CD14-positive monocyte (primary cell): ENCODE results near the gene KAT2B. TPM values are rescaled to one million over a fixed set of nuclear protein-coding genes. Genes with fewer than 3 reads are reported as not detected.

ENCODE experiments used
- DNase-seq, 3 donors: peaks; one replicate each; pipeline ENCODE4 v3.0.0-alpha.2; 2011 to 2022
- H2AFZ ChIP-seq: 2 replicates; pipeline ENCODE4 v1.6.0; 2012; ENCODE audit warnings: mild to moderate bottlenecking, low read depth, low read length, inconsistent platforms; ENCODE audit not compliant: insufficient read depth, poor library complexity, severe bottlenecking
- H3K27ac ChIP-seq, 2 donors: 1 replicate in 1 of 2; 2 replicates in 1 of 2; pipeline ENCODE4 v1.5.1; 2012 to 2013; ENCODE audit warnings: low read length in 2 of 2, control low read depth in 1 of 2, inconsistent platforms in 1 of 2, low read depth in 1 of 2, mild to moderate bottlenecking in 1 of 2
- H3K27me3 ChIP-seq, 2 donors: one replicate each; pipeline versions ENCODE4 v1.6.0 to v1.6.1; 2011 to 2013; ENCODE audit warnings: low read length in 2 of 2; ENCODE audit not compliant: control insufficient read depth in 2 of 2, insufficient read depth in 2 of 2
- H3K36me3 ChIP-seq, 2 donors: replicated peaks in 1 of 2; 1 replicate in 1 of 2; 2 replicates in 1 of 2; pipeline versions ENCODE4 v1.5.1 to v1.6.1; 2012 to 2013; ENCODE audit warnings: low read length in 2 of 2, control low read depth in 1 of 2, inconsistent platforms in 1 of 2, mild to moderate bottlenecking in 1 of 2; ENCODE audit not compliant: insufficient read depth in 2 of 2, control insufficient read depth in 1 of 2
- H3K4me1 ChIP-seq, 2 donors: 1 replicate in 1 of 2; 2 replicates in 1 of 2; pipeline versions ENCODE4 v1.5.1 to v1.6.1; 2012 to 2013; ENCODE audit warnings: low read length in 2 of 2, control low read depth in 1 of 2, inconsistent platforms in 1 of 2, mild to moderate bottlenecking in 1 of 2, moderate library complexity in 1 of 2; ENCODE audit not compliant: insufficient read depth in 2 of 2, control insufficient read depth in 1 of 2
- H3K4me2 ChIP-seq: replicated peaks from 2 replicates; pipeline ENCODE3; 2012; ENCODE audit warnings: low read length, moderate library complexity, mild to moderate bottlenecking; ENCODE audit not compliant: poor library complexity, severe bottlenecking; ENCODE audit errors: extremely low read depth
- H3K4me3 ChIP-seq, 3 experiments: fragments of 200-600 bp in 1 of 3; sonication (generic) in 1 of 3; replicated peaks in 1 of 3; 1 replicate in 2 of 3; 2 replicates in 1 of 3; pipeline ENCODE4 v1.5.1; 2011 to 2013; ENCODE audit warnings: low read length in 3 of 3, mild to moderate bottlenecking in 3 of 3, control low read depth in 2 of 3, low read depth in 2 of 3, inconsistent platforms in 1 of 3, moderate library complexity in 1 of 3
- H3K79me2 ChIP-seq: 2 replicates; pipeline ENCODE4 v1.6.0; 2012; ENCODE audit warnings: mild to moderate bottlenecking, control low read depth, inconsistent platforms, low read length, moderate library complexity; ENCODE audit not compliant: insufficient read depth
- H3K9ac ChIP-seq: 2 replicates; pipeline ENCODE4 v1.6.0; 2017; ENCODE audit warnings: low read length, mild to moderate bottlenecking; ENCODE audit not compliant: insufficient read depth, poor library complexity, severe bottlenecking
- H3K9me3 ChIP-seq, 2 donors: replicated peaks in 1 of 2; 1 replicate in 1 of 2; 2 replicates in 1 of 2; pipeline versions ENCODE4 v1.5.1 to v1.6.1; 2012 to 2013; ENCODE audit warnings: low read length in 2 of 2, control low read depth in 1 of 2; ENCODE audit not compliant: control insufficient read depth in 1 of 2, insufficient read depth in 1 of 2
- H4K20me1 ChIP-seq: 2 replicates; pipeline ENCODE4 v1.6.0; 2012; ENCODE audit warnings: mild to moderate bottlenecking, low read length, control low read depth, moderate library complexity; ENCODE audit not compliant: insufficient read depth
- H3K27ac Mint-ChIP-seq, 7 donors: one replicate each; pipeline ENCODE4 v1.8.0; 2020; ENCODE audit warnings: mild to moderate bottlenecking in 7 of 7, mixed read lengths in 7 of 7, moderate library complexity in 6 of 7, inconsistent platforms in 2 of 7
- H3K27me3 Mint-ChIP-seq, 3 donors: one replicate each; pipeline ENCODE4 v1.8.0; 2021 to 2022; ENCODE audit warnings: low read depth in 3 of 3, mild to moderate bottlenecking in 3 of 3, mixed read lengths in 3 of 3, moderate library complexity in 3 of 3, inconsistent platforms in 1 of 3
- H3K36me3 Mint-ChIP-seq, 2 donors: one replicate each; pipeline ENCODE4 v1.8.0; 2020; ENCODE audit warnings: mixed read lengths in 2 of 2, inconsistent platforms in 1 of 2, mild to moderate bottlenecking in 1 of 2
- H3K4me1 Mint-ChIP-seq: one replicate; pipeline ENCODE4 v1.8.0; 2020; ENCODE audit warnings: mild to moderate bottlenecking, mixed read lengths
- H3K4me3 Mint-ChIP-seq, 2 donors: one replicate each; pipeline ENCODE4 v1.8.0; 2020; ENCODE audit warnings: mild to moderate bottlenecking in 2 of 2, mixed read lengths in 2 of 2, moderate library complexity in 1 of 2
- H3K9me3 Mint-ChIP-seq, 7 donors: one replicate each; pipeline ENCODE4 v1.8.0; 2020 to 2022; ENCODE audit warnings: mixed read lengths in 7 of 7, mild to moderate bottlenecking in 6 of 7, moderate library complexity in 6 of 7, inconsistent platforms in 2 of 7
- CTCF ChIP-seq: fragments of 200-600 bp; IDR thresholded peaks from one replicate; pipeline ENCODE4 v1.8.0; 2022; ENCODE audit warnings: antibody characterized with exemption, mild to moderate bottlenecking
- WGBS: methylation state at CpG from one replicate; pipeline ENCODE4 v1.1.5; 2013; ENCODE audit warnings: missing lambda C conversion rate; ENCODE audit not compliant: insufficient coverage; 5-methylcytosine and 5-hydroxymethylcytosine counted together
- intact Hi-C, 2 donors: fragments of 100-400 bp; cut with micrococcal nuclease; formaldehyde crosslinking; loops; one replicate each; pipeline versions ENCODE4 v1.15.0 to v1.15.1; 2023
- polyA plus RNA-seq, 3 donors: library from polyadenylated mRNA; depleted of rRNA in 1 of 3; unstranded in 2 of 3; stranded (reverse) in 1 of 3; fragments of 300-500 nt in 2 of 3; fragments of >200 nt in 1 of 3; fragmentation: Illumina TruSeq in 2 of 3; gene quantifications; 1 replicate in 2 of 3; 2 replicates in 1 of 3; pipeline ENCODE4 v1.2.3, GENCODE V29; 2012 to 2021
- small RNA-seq: library from RNA; depleted of rRNA; stranded (forward); fragments of <200 nt; gene quantifications from one replicate; pipeline ENCODE3, GENCODE V24; 2012; ENCODE audit warnings: low read depth; ENCODE audit not compliant: insufficient read length

KAT2B gene
- polyA plus RNA-seq, 3 donors = 2.7 to 14.6 (median 3.5) TPM

- intact Hi-C loops = no loop called here
- Mint-ChIP-seq H3K4me3 (no peak overlapping the region), H3K36me3 (no peaks in the 10 kb centered on the region), H3K27ac (no peak overlapping the region), H3K9me3 (peaks cover 0 to 2% (median 0%) of the 10 kb centered on the region in 7 donors), H3K4me1 (peaks cover 3% of the 10 kb centered on the region), H3K27me3 (peaks cover 0 to 1% (median 0%) of the 10 kb centered on the region in 3 donors)
- no peaks in the 10 kb centered on the region for H3K9me3 ChIP-seq
- no peak for TF ChIP-seq CTCF
- no peaks in the 10 kb centered on the region for H3K27me3 ChIP-seq
- no peaks in the 10 kb centered on the region for H3K4me1 ChIP-seq
- H3K4me2 ChIP-seq = no peak overlapping the region
- DNase-seq = no peak
- no peaks in the 10 kb centered on the region for H3K79me2 ChIP-seq
- H4K20me1 ChIP-seq = no peaks in the 10 kb centered on the region
- no peak overlapping the region for H2AFZ ChIP-seq
- H3K4me3 ChIP-seq = no peak overlapping the region
- 97% methylated on average over 2 of the region's 3 CpGs for WGBS
- no peaks in the 10 kb centered on the region for H3K36me3 ChIP-seq
- no peak overlapping the region for H3K27ac ChIP-seq
- no peak overlapping the region for H3K9ac ChIP-seq
Measured at GRCh38 chr3:20197775-20198174, 157.5 kb downstream of the KAT2B start.

- H3K4me1 Mint-ChIP-seq = no peaks in the 10 kb centered on the region
- DNase-seq = no peak
- H3K9me3 ChIP-seq = no peaks in the 10 kb centered on the region
- H3K36me3 Mint-ChIP-seq = no peaks in the 10 kb centered on the region
- no peak for TF ChIP-seq CTCF
- no peak overlapping the region for H3K4me2 ChIP-seq
- H2AFZ ChIP-seq = no peak overlapping the region
- H3K4me3 Mint-ChIP-seq = no peak overlapping the region
- no peaks in the 10 kb centered on the region for H3K79me2 ChIP-seq
- no peaks in the 10 kb centered on the region for H4K20me1 ChIP-seq
- H3K27ac ChIP-seq = no peak overlapping the region
- no peaks in the 10 kb centered on the region for H3K36me3 ChIP-seq
- no peak overlapping the region for H3K4me3 ChIP-seq
- no peaks in the 10 kb centered on the region for H3K4me1 ChIP-seq
- intact Hi-C loops = no loop called here
- H3K9ac ChIP-seq = no peak overlapping the region
- H3K27me3 ChIP-seq = no peaks in the 10 kb centered on the region
- no peak overlapping the region for H3K27ac Mint-ChIP-seq
- H3K27me3 Mint-ChIP-seq = peaks cover 0 to 1% (median 0%) of the 10 kb centered on the region in 3 donors
- peaks cover 0 to 7% (median 0%) of the 10 kb centered on the region in 7 donors for H3K9me3 Mint-ChIP-seq
Measured at GRCh38 chr3:20201143-20201542, 160.9 kb downstream of the KAT2B start.

Small RNA genes within 50 kb of the gene (small RNA-seq; reads per million reads assigned to genes)
- not detected for gene MIR3135A
- not detected for gene RNU4-85P
- not detected for gene RPL39P18

Other genes starting within 250 kb of the KAT2B start
- gene EFHB, start 106.2 kb upstream of the KAT2B start, polyA plus RNA-seq = under 1 TPM; 0.16 to 0.80 (median 0.73) TPM
- gene RAB5A, start 93.3 kb upstream of the KAT2B start, polyA plus RNA-seq = 10 to 100 TPM; 25.7 to 60.2 (median 33.8) TPM
- under 1 TPM in 2 of 3 donors, not detected in 1; 0.41 to 0.56 TPM for gene PP2D1, start 28.2 kb upstream of the KAT2B start, polyA plus RNA-seq
- gene SGO1, start 145.8 kb downstream of the KAT2B start, polyA plus RNA-seq = under 1 TPM; 0.07 to 0.42 (median 0.15) TPM